ENCODE results near the gene ZEB1.
"Not testable (repeated sequence)": the region's sequence is repeated elsewhere in the genome, so short reads cannot be mapped to it uniquely, and the experiment has no call there.

Gene ZEB1

GRCh38 chr10:31359979-31360378, 41.0 kb downstream of the ZEB1 start:
- Histone ChIP-seq H3K36me3 (ENCODE audit: low read depth) (no peaks in the 10 kb centered on the region), H3K27me3 (ENCODE audit: insufficient read depth, poor library complexity, severe bottlenecking) (no peaks in the 10 kb centered on the region), H3K4me3 (ENCODE audit: severe bottlenecking) (no peak overlapping the region), H3K9me3 (ENCODE audit: severe bottlenecking) (no peaks in the 10 kb centered on the region), H3K4me1 (ENCODE audit: insufficient read depth, poor library complexity, severe bottlenecking) (no peaks in the 10 kb centered on the region), H3K27ac (ENCODE audit: poor library complexity, severe bottlenecking) (no peak overlapping the region)
- TF ChIP-seq CTCF (IDR thresholded peaks at IDR 0.05; ENCODE audit: poor library complexity, severe bottlenecking) = no peak
- no peak for ATAC-seq (ENCODE audit: low read depth)
- DNase-seq (ENCODE audit: low spot score) = no peak

GRCh38 chr10:31361475-31361874, 42.5 kb downstream of the ZEB1 start:
- ATAC-seq (ENCODE audit: low read depth); DNase-seq (ENCODE audit: low spot score); H3K27me3 ChIP-seq (ENCODE audit: insufficient read depth, poor library complexity, severe bottlenecking); H3K9me3 ChIP-seq (ENCODE audit: severe bottlenecking); H3K27ac ChIP-seq (ENCODE audit: poor library complexity, severe bottlenecking); H3K4me1 ChIP-seq (ENCODE audit: insufficient read depth, poor library complexity, severe bottlenecking); H3K4me3 ChIP-seq (ENCODE audit: severe bottlenecking); H3K36me3 ChIP-seq (ENCODE audit: low read depth): not testable (repeated sequence)

GRCh38 chr10:31362023-31362641, 43.1 kb downstream of the ZEB1 start:
- H3K27ac ChIP-seq (ENCODE audit: poor library complexity, severe bottlenecking) = no peak overlapping the region
- no peak for ATAC-seq (ENCODE audit: low read depth)
- no peak for TF ChIP-seq CTCF (IDR thresholded peaks at IDR 0.05; ENCODE audit: poor library complexity, severe bottlenecking)

GRCh38 chr10:31363696-31364095, 44.7 kb downstream of the ZEB1 start:
- H3K27me3 ChIP-seq (ENCODE audit: insufficient read depth, poor library complexity, severe bottlenecking); H3K36me3 ChIP-seq (ENCODE audit: low read depth); ATAC-seq (ENCODE audit: low read depth); H3K9me3 ChIP-seq (ENCODE audit: severe bottlenecking); H3K4me3 ChIP-seq (ENCODE audit: severe bottlenecking); H3K4me1 ChIP-seq (ENCODE audit: insufficient read depth, poor library complexity, severe bottlenecking); H3K27ac ChIP-seq (ENCODE audit: poor library complexity, severe bottlenecking): not testable (repeated sequence)
- peak; percentile 31 for DNase-seq (ENCODE audit: low spot score)

More at GRCh38 chr10:31362023-31362641, 43.1 kb downstream of the ZEB1 start:
- H3K36me3 ChIP-seq (ENCODE audit: low read depth) = no peaks in the 10 kb centered on the region
- H3K9me3 ChIP-seq (ENCODE audit: severe bottlenecking) = no peaks in the 10 kb centered on the region
- H3K4me1 ChIP-seq (ENCODE audit: insufficient read depth, poor library complexity, severe bottlenecking) = no peaks in the 10 kb centered on the region
- DNase-seq (ENCODE audit: low spot score) = peak; percentile 54
- H3K4me3 ChIP-seq (ENCODE audit: severe bottlenecking) = no peak overlapping the region
- H3K27me3 ChIP-seq (ENCODE audit: insufficient read depth, poor library complexity, severe bottlenecking) = no peaks in the 10 kb centered on the region

- not testable (repeated sequence) for DNase-seq (ENCODE audit: low spot score); H3K27me3 ChIP-seq (ENCODE audit: insufficient read depth, poor library complexity, severe bottlenecking); H3K36me3 ChIP-seq (ENCODE audit: low read depth); ATAC-seq (ENCODE audit: low read depth); H3K27ac ChIP-seq (ENCODE audit: poor library complexity, severe bottlenecking); H3K4me3 ChIP-seq (ENCODE audit: severe bottlenecking); H3K4me1 ChIP-seq (ENCODE audit: insufficient read depth, poor library complexity, severe bottlenecking); H3K9me3 ChIP-seq (ENCODE audit: severe bottlenecking)
Observed at GRCh38 chr10:31364238-31364637, 45.2 kb downstream of the ZEB1 start.

- H3K36me3 ChIP-seq (ENCODE audit: low read depth) = no peaks in the 10 kb centered on the region
Observed at GRCh38 chr10:31366703-31367102, 47.7 kb downstream of the ZEB1 start.

More at GRCh38 chr10:31366703-31367102, 47.7 kb downstream of the ZEB1 start:
- Histone ChIP-seq H3K4me1 (ENCODE audit: insufficient read depth, poor library complexity, severe bottlenecking) (no peaks in the 10 kb centered on the region), H3K4me3 (ENCODE audit: severe bottlenecking) (no peak overlapping the region), H3K9me3 (ENCODE audit: severe bottlenecking) (no peaks in the 10 kb centered on the region), H3K27me3 (ENCODE audit: insufficient read depth, poor library complexity, severe bottlenecking) (no peaks in the 10 kb centered on the region), H3K27ac (ENCODE audit: poor library complexity, severe bottlenecking) (no peak overlapping the region)
- no peak for TF ChIP-seq CTCF (IDR thresholded peaks at IDR 0.05; ENCODE audit: poor library complexity, severe bottlenecking)
- ATAC-seq (ENCODE audit: low read depth) = no peak
- DNase-seq (ENCODE audit: low spot score) = no peak

Measured in RWPE2 (cell line).